Measurements from ENCODE around the gene DUS1L. TPM values are rescaled to one million over a fixed set of nuclear protein-coding genes. Genes with fewer than 3 reads are reported as not detected.

Gene DUS1L
- total and polyA plus RNA-seq, 8 donors = 63.2 to 286 (median 116) TPM

DNA sequence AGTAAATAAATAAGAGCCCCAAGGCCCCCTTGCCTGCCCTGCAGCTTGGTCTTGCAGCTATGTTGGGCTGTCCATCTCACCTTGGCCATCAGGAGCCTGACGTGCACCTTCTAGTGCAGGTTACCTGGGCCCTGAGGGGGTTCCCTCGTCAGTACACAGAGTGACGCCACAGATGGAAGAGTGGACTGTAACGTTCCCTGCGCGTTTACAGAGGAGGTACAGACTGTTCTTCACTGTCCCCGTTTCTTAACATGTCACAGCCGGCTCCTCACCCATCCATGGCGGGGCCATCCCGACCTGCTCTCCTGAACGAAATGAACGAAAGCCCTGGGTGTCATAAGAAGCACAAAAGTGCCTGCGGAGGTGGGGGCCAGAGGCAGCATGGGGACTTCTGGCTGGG lies 48.3 kb upstream of the DUS1L start:
- H3K4me3 ChIP-seq = no peak overlapping the region
- peak overlapping the region in 2 of 5 donors; percentile 48 to 76 for H3K27ac ChIP-seq
- 88 to 95% (median 91%) methylated on average over 13 of the region's 13 CpGs for WGBS, 5 donors
- H3K27me3 ChIP-seq = no peaks in the 10 kb centered on the region
- no peaks in the 10 kb centered on the region for H3K9me3 ChIP-seq
- peaks cover 0 to 18% (median 5%) of the 10 kb centered on the region in 4 donors for H3K4me1 ChIP-seq
- no peak for DNase-seq
- intact Hi-C loops (cut with DNase I; ENCODE audit: low total_unique reads) = no loop called here
- peaks cover 2 to 37% (median 26%) of the 10 kb centered on the region in 4 donors for H3K36me3 ChIP-seq
- no peak for TF ChIP-seq POLR2A (IDR thresholded peaks at IDR 0.05)
- TF ChIP-seq POLR2AphosphoS5 (IDR thresholded peaks at IDR 0.05) = no peak
- TF ChIP-seq, protein P1, sequence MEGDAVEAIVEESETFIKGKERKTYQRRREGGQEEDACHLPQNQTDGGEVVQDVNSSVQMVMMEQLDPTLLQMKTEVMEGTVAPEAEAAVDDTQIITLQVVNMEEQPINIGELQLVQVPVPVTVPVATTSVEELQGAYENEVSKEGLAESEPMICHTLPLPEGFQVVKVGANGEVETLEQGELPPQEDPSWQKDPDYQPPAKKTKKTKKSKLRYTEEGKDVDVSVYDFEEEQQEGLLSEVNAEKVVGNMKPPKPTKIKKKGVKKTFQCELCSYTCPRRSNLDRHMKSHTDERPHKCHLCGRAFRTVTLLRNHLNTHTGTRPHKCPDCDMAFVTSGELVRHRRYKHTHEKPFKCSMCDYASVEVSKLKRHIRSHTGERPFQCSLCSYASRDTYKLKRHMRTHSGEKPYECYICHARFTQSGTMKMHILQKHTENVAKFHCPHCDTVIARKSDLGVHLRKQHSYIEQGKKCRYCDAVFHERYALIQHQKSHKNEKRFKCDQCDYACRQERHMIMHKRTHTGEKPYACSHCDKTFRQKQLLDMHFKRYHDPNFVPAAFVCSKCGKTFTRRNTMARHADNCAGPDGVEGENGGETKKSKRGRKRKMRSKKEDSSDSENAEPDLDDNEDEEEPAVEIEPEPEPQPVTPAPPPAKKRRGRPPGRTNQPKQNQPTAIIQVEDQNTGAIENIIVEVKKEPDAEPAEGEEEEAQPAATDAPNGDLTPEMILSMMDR (IDR thresholded peaks at IDR 0.05) = no peak
- no peak for TF ChIP-seq EP300 (IDR thresholded peaks at IDR 0.05)

DNA sequence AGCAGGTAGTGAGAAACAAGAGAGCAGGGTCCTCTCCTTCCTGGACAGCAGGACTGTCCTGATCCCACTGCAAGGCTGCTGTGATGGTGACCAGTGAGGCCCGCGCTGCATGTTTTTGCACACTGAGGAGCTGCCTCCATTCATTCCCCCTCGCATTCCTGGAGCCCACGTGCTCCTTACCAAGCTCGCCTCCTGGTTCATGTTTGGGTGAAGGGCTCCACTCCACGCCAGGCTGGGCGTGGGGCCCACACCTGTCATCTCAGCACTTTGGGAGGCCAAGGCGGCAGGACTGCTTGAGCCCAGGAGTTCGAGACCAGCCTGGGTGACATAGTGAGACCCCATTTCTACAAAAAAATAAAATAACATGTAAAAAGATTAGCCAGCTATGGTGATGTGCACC lies 47.8 kb upstream of the DUS1L start:
- Histone ChIP-seq H3K27ac (peak overlapping the region; percentile 25 to 76 (median 48)), H3K36me3 (peaks cover 2 to 37% (median 28%) of the 10 kb centered on the region in 4 donors)
- intact Hi-C loops (cut with DNase I; ENCODE audit: low total_unique reads) = no loop called here

DNA sequence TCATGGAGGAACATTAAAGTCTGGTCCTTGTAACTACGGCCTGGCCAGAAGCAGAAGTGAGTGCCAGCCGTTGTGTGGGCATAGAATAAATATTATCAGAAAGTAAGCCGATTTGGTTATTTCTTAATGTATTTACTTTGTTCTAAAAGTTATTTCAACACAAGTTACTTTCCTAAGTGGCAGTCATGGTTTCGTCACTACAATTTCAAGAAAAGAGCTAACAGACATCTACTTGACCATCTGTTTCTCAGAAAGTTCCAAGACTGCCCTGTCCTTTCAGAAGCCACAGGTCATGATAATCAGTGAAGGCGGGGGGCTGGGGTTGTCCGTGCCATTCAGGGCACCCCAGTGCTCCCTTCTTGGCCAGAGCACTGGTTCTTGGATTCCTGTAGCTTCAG lies 47.3 kb upstream of the DUS1L start:
- WGBS, 5 donors = 52 to 67% (median 61%) methylated on average over 6 of the region's 6 CpGs
- intact Hi-C loops (cut with DNase I; ENCODE audit: low total_unique reads) = no loop called here
- no peaks in the 10 kb centered on the region for H3K9me3 ChIP-seq
- TF ChIP-seq POLR2AphosphoS5 (IDR thresholded peaks at IDR 0.05) (no peak), POLR2A (IDR thresholded peaks at IDR 0.05) (no peak), EP300 (IDR thresholded peaks at IDR 0.05) (no peak)
- TF ChIP-seq, protein P1 (IDR thresholded peaks at IDR 0.05) = no peak
- peak overlapping the region; percentile 42 to 76 (median 48) for H3K27ac ChIP-seq
- DNase-seq = peak in 1 of 2 donors; percentile 6
- H3K27me3 ChIP-seq = no peaks in the 10 kb centered on the region
- H3K4me1 ChIP-seq = peaks cover 0 to 8% (median 5%) of the 10 kb centered on the region in 4 donors
- no peak overlapping the region for H3K4me3 ChIP-seq
- peaks cover 2 to 34% (median 30%) of the 10 kb centered on the region in 4 donors for H3K36me3 ChIP-seq

More for the DNA sequence above, 47.8 kb upstream of the DUS1L start:
- TF ChIP-seq, protein P1 (IDR thresholded peaks at IDR 0.05) = no peak
- TF ChIP-seq POLR2A (IDR thresholded peaks at IDR 0.05) (no peak), EP300 (IDR thresholded peaks at IDR 0.05) (no peak), POLR2AphosphoS5 (IDR thresholded peaks at IDR 0.05) (no peak)
- H3K4me3 ChIP-seq = no peak overlapping the region
- WGBS, 5 donors = 79 to 93% (median 92%) methylated on average over 7 to 9 of the region's 9 CpGs
- H3K4me1 ChIP-seq = peaks cover 0 to 13% (median 3%) of the 10 kb centered on the region in 4 donors
- H3K27me3 ChIP-seq = no peaks in the 10 kb centered on the region
- H3K9me3 ChIP-seq = no peaks in the 10 kb centered on the region
- no peak for DNase-seq

DNA sequence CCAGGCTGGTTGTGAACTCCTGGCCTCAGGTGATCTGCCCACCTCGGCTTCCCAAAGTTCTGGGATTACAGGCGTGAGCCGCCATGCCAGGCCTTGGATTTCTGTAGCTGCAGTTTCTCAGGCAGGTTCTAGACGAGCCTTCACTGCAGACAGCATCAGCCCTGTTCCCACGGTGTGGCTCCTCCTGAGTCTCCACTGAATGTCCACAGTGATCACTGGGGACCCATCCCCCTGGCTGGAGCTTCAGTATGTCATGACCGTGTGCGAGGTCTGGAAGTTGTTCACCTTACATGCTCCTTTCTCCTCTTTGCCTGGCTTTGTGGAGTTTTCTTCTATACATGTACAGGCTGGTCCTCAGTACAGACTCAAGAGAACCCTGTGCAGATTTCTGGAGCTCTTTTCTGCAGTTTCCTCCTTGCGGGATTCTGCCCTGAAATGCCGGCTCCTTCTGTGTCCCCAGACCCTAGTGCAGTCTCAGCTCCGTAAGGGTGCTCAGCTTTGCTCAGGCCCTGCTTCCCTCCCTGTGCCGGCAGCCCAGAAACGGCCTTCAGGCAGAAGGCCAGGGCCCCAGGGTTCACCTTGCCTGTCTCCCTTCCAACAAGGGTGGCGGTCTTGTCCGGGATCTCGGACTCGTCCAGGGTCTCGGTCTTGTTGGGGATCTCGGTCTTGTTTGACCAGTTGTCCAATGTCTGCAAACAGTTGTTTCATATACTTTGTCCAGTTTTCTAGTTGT lies 46.7 kb upstream of the DUS1L start:
- intact Hi-C loops (cut with DNase I; ENCODE audit: low total_unique reads) = no loop called here
- peaks cover 2 to 34% (median 29%) of the 10 kb centered on the region in 4 donors for H3K36me3 ChIP-seq
- H3K4me3 ChIP-seq = no peak overlapping the region
- H3K27me3 ChIP-seq = no peaks in the 10 kb centered on the region
- H3K4me1 ChIP-seq = peaks cover 6 to 12% (median 9%) of the 10 kb centered on the region in 4 donors
- no peak for TF ChIP-seq EP300 (IDR thresholded peaks at IDR 0.05)
- TF ChIP-seq POLR2AphosphoS5 (IDR thresholded peaks at IDR 0.05) = no peak
- TF ChIP-seq POLR2A (IDR thresholded peaks at IDR 0.05) = no peak
- TF ChIP-seq, protein P1 (IDR thresholded peaks at IDR 0.05) = no peak
- WGBS, 5 donors = 68 to 81% (median 72%) methylated on average over 18 of the region's 18 CpGs
- no peaks in the 10 kb centered on the region for H3K9me3 ChIP-seq
- no peak for DNase-seq
- H3K27ac ChIP-seq = peak overlapping the region; percentile 22 to 76 (median 42)

Data from stomach (tissue), 9 donors.